H1 (cell line): ENCODE measurements around the gene LIPE. TPM values are rescaled to one million over a fixed set of nuclear protein-coding genes. Genes with fewer than 3 reads are reported as not detected.

Source experiments
- CTCF ChIA-PET: fragments of 300-600 bp; sonication (Branson Sonifier 250); formaldehyde crosslinking; loops from one replicate; lab custom pipeline; 2021; ENCODE audit not compliant: partially characterized antibody; lab: Charles Lee
- POLR2A ChIA-PET: fragments of 300-600 bp; sonication (Branson Sonifier 250); formaldehyde crosslinking; loops from one replicate; lab custom pipeline; 2021; ENCODE audit warnings: inconsistent platforms; ENCODE audit not compliant: partially characterized antibody; lab: Charles Lee
- DNase-seq, 2 experiments: peaks; one replicate each; pipeline versions ENCODE4 v3.0.0 to v3.0.0-alpha.2; 2010 to 2022; ENCODE audit warnings: low spot score in 2 of 2, low read depth in 1 of 2, mixed read lengths in 1 of 2
- FAIRE-seq: peaks from 2 replicates; lab custom pipeline; 2011; peaks lifted over from hg19 to GRCh38; lab: Jason Lieb, UNC
- H2AFZ ChIP-seq: 2 replicates; pipeline ENCODE4 v1.8.1; 2012; ENCODE audit warnings: low read length, inconsistent platforms
- H2AK5ac ChIP-seq: 2 replicates; pipeline ENCODE4 v1.6.1; 2013; ENCODE audit warnings: low read depth, low read length
- H2BK120ac ChIP-seq: replicated peaks from 2 replicates; pipeline ENCODE3; 2013; ENCODE audit warnings: low read depth, low read length, inconsistent platforms
- H2BK12ac ChIP-seq: 2 replicates; pipeline ENCODE4 v1.6.1; 2013; ENCODE audit warnings: low read depth, low read length
- H2BK15ac ChIP-seq: 2 replicates; pipeline ENCODE4 v1.6.1; 2013; ENCODE audit warnings: low read length
- H2BK20ac ChIP-seq: 2 replicates; pipeline ENCODE4 v1.6.1; 2013; ENCODE audit warnings: low read length
- H2BK5ac ChIP-seq: 2 replicates; pipeline ENCODE4 v1.6.1; 2013; ENCODE audit warnings: low read depth, low read length
- H3K14ac ChIP-seq: 2 replicates; pipeline ENCODE4 v1.6.1; 2013; ENCODE audit warnings: inconsistent platforms; ENCODE audit not compliant: insufficient read length
- H3K18ac ChIP-seq: 2 replicates; pipeline ENCODE4 v1.6.1; 2013; ENCODE audit warnings: low read length; ENCODE audit errors: extremely low read depth
- H3K23ac ChIP-seq: 2 replicates; pipeline ENCODE4 v1.6.1; 2013; ENCODE audit warnings: inconsistent platforms; ENCODE audit not compliant: insufficient read length
- H3K23me2 ChIP-seq: 2 replicates; pipeline ENCODE4 v1.6.1; 2013; ENCODE audit warnings: low read depth, low read length
- H3K27ac ChIP-seq: 2 replicates; pipeline ENCODE4 v1.6.1; 2011; ENCODE audit warnings: low read depth, low read length, inconsistent platforms
- H3K27me3 ChIP-seq, 4 experiments: replicated peaks in 1 of 4; 1 replicate in 1 of 4; 2 replicates in 3 of 4; pipeline versions ENCODE4 v1.6.1 to v1.8.1; 2011 to 2013; ENCODE audit warnings: low read length in 3 of 4, mild to moderate bottlenecking in 3 of 4, inconsistent platforms in 2 of 4, mixed read lengths in 2 of 4, moderate library complexity in 1 of 4; ENCODE audit not compliant: control insufficient read depth in 3 of 4, insufficient read depth in 3 of 4; ENCODE audit errors: extremely low read depth in 1 of 4
- H3K36me3 ChIP-seq, 4 experiments: 2 replicates each; pipeline versions ENCODE4 v1.6.1 to v1.8.1; 2011 to 2013; ENCODE audit warnings: mild to moderate bottlenecking in 4 of 4, low read length in 3 of 4, moderate library complexity in 2 of 4, control low read depth in 1 of 4, inconsistent platforms in 1 of 4; ENCODE audit not compliant: insufficient read depth in 4 of 4, control insufficient read depth in 2 of 4
- H3K4ac ChIP-seq: replicated peaks from 2 replicates; pipeline ENCODE3; 2013; ENCODE audit warnings: low read length, low read depth, mixed read lengths, inconsistent platforms; ENCODE audit not compliant: insufficient read length
- H3K4me1 ChIP-seq, 4 experiments: replicated peaks in 1 of 4; 1 replicate in 1 of 4; 2 replicates in 3 of 4; pipeline versions ENCODE4 v1.6.1 to v1.8.1; 2011 to 2013; ENCODE audit warnings: low read length in 3 of 4, inconsistent platforms in 2 of 4, mixed read lengths in 1 of 4; ENCODE audit not compliant: insufficient read depth in 4 of 4, control insufficient read depth in 3 of 4
- H3K4me2 ChIP-seq, 2 experiments: 2 replicates each; pipeline versions ENCODE4 v1.6.1 to v1.8.1; 2011 to 2013; ENCODE audit warnings: low read depth in 2 of 2, low read length in 2 of 2, control low read depth in 1 of 2, inconsistent platforms in 1 of 2, mild to moderate bottlenecking in 1 of 2; ENCODE audit not compliant: insufficient read depth in 1 of 2
- H3K4me3 ChIP-seq, 4 experiments: fragments of 200-600, 300-600 bp in 1 of 4; sonication (generic), shearing (Covaris generic), sonication (Bioruptor Twin) in 1 of 4; 2 replicates each; pipeline versions ENCODE4 v1.5.1 to v1.8.1; 2011 to 2016; ENCODE audit warnings: low read length in 4 of 4, low read depth in 3 of 4, control low read depth in 2 of 4, inconsistent platforms in 2 of 4, mild to moderate bottlenecking in 2 of 4, mixed read lengths in 1 of 4, moderate library complexity in 1 of 4; ENCODE audit not compliant: insufficient read depth in 2 of 4; ENCODE audit errors: extremely low read depth in 1 of 4
- H3K56ac ChIP-seq: replicated peaks from 2 replicates; pipeline ENCODE3; 2013; ENCODE audit warnings: low read depth, mild to moderate bottlenecking, mixed read lengths, low read length, inconsistent platforms; ENCODE audit not compliant: insufficient read length
- H3K79me1 ChIP-seq: 2 replicates; pipeline ENCODE4 v1.6.1; 2013; ENCODE audit warnings: low read depth, low read length, control low read depth
- H3K79me2 ChIP-seq, 2 experiments: 2 replicates each; pipeline versions ENCODE4 v1.6.1 to v1.8.1; 2012 to 2013; ENCODE audit warnings: low read length in 2 of 2, mild to moderate bottlenecking in 2 of 2, inconsistent platforms in 1 of 2; ENCODE audit not compliant: insufficient read depth in 2 of 2, control insufficient read depth in 1 of 2
- H3K9ac ChIP-seq, 4 experiments: replicated peaks in 1 of 4; 1 replicate in 1 of 4; 2 replicates in 3 of 4; pipeline versions ENCODE4 v1.6.1 to v1.8.1; 2011 to 2013; ENCODE audit warnings: low read depth in 3 of 4, low read length in 3 of 4, control low read depth in 2 of 4, mild to moderate bottlenecking in 2 of 4, moderate library complexity in 2 of 4, inconsistent platforms in 1 of 4; ENCODE audit errors: extremely low read depth in 1 of 4
- H3K9me3 ChIP-seq, 2 experiments: 2 replicates each; pipeline versions ENCODE4 v1.6.1 to v1.8.1; 2012 to 2013; ENCODE audit warnings: mild to moderate bottlenecking in 2 of 2, moderate library complexity in 2 of 2, control low read depth in 1 of 2, inconsistent platforms in 1 of 2, low read depth in 1 of 2, low read length in 1 of 2, mixed read lengths in 1 of 2; ENCODE audit not compliant: insufficient read depth in 2 of 2
- H4K20me1 ChIP-seq, 2 experiments: replicated peaks in 1 of 2; 2 replicates each; pipeline versions ENCODE3 to v1.8.1; 2011 to 2013; ENCODE audit warnings: inconsistent platforms in 2 of 2, low read length in 2 of 2, mild to moderate bottlenecking in 1 of 2; ENCODE audit not compliant: insufficient read depth in 2 of 2, control insufficient read depth in 1 of 2
- H4K5ac ChIP-seq: 2 replicates; pipeline ENCODE4 v1.6.1; 2013; ENCODE audit warnings: low read length, low read depth, mixed read lengths, inconsistent platforms; ENCODE audit not compliant: insufficient read length
- H4K8ac ChIP-seq: 2 replicates; pipeline ENCODE4 v1.8.0; 2013; ENCODE audit warnings: mild to moderate bottlenecking, moderate library complexity, low read length, inconsistent platforms; ENCODE audit not compliant: insufficient read depth; ENCODE audit errors: extremely low read depth
- H4K91ac ChIP-seq: replicated peaks from 2 replicates; pipeline ENCODE3; 2013; ENCODE audit warnings: low read length, mixed read lengths, inconsistent platforms; ENCODE audit not compliant: insufficient read length
- BACH1 ChIP-seq: IDR thresholded peaks from 2 replicates; pipeline ENCODE4 v1.6.1; 2012; ENCODE audit warnings: low read length, improper control_type of control experiment
- BRCA1 ChIP-seq: IDR thresholded peaks from 2 replicates; pipeline ENCODE4 v1.6.1; 2012; ENCODE audit warnings: low read depth, low read length, improper control_type of control experiment
- FOSL1 ChIP-seq: IDR thresholded peaks from 2 replicates; pipeline ENCODE4 v1.6.1; 2011; ENCODE audit warnings: mild to moderate bottlenecking, low read depth, low read length, moderate library complexity; ENCODE audit not compliant: insufficient read depth
- GTF2F1 ChIP-seq: IDR thresholded peaks from 2 replicates; pipeline ENCODE4 v1.6.1; 2012; ENCODE audit warnings: low read depth, low read length, improper control_type of control experiment, borderline replicate concordance
- JUND ChIP-seq: IDR thresholded peaks from 2 replicates; pipeline ENCODE4 v1.6.1; 2011; ENCODE audit warnings: mild to moderate bottlenecking, improper control_type of control experiment, low read length
- NRF1 ChIP-seq: IDR thresholded peaks from 2 replicates; pipeline ENCODE4 v1.6.1; 2011; ENCODE audit warnings: mild to moderate bottlenecking, low read depth, low read length, improper control_type of control experiment
- RAD21 ChIP-seq, 2 experiments: IDR thresholded peaks in 1 of 2; conservative IDR thresholded peaks in 1 of 2; 2 replicates each; pipeline ENCODE4 v1.6.1; 2011; ENCODE audit warnings: low read depth in 2 of 2, low read length in 2 of 2, improper control_type of control experiment in 1 of 2, inconsistent platforms in 1 of 2, mild to moderate bottlenecking in 1 of 2, moderate library complexity in 1 of 2
- SIX5 ChIP-seq: IDR thresholded peaks from 2 replicates; pipeline ENCODE4 v1.6.1; 2011; ENCODE audit warnings: mild to moderate bottlenecking, low read depth, low read length
- WGBS, 2 experiments: shearing (Covaris generic) in 1 of 2; methylation state at CpG; one replicate each; pipeline versions ENCODE4 v1.1.6 to v1.1.7; 2013 to 2015; ENCODE audit warnings: low lambda C conversion rate in 2 of 2, mixed read lengths in 2 of 2, inconsistent platforms in 1 of 2, low coverage in 1 of 2, missing lambda C conversion rate in 1 of 2; ENCODE audit not compliant: insufficient replicate concordance in 2 of 2, insufficient coverage in 1 of 2, insufficient read length in 1 of 2; ENCODE audit errors: extremely low coverage in 1 of 2, missing lambda C conversion rate in 1 of 2; 5-methylcytosine and 5-hydroxymethylcytosine counted together
- polyA plus RNA-seq, 7 experiments: library from polyadenylated mRNA; depleted of rRNA in 3 of 7; stranded (reverse) in 5 of 7; unstranded in 2 of 7; fragments of >200 nt in 5 of 7; fragments of 200-250 nt in 2 of 7; gene quantifications; 1 replicate in 5 of 7; 2 replicates in 1 of 7; 4 replicates in 1 of 7; pipeline versions ENCODE4 v1.2.1 to v1.2.3, GENCODE V29; 2011 to 2013; ENCODE audit warnings: missing spikeins in 2 of 7, mixed read lengths in 2 of 7
- total RNA-seq: library from RNA; stranded (reverse); fragmentation: NEBNext Ultra II Directional; extraction: Animal tissue kit (Norgen Biotek cat#: 25700); gene quantifications from 2 replicates; pipeline ENCODE4 v1.2.1, GENCODE V29; 2021
- TF ChIP-seq, protein P1 (sequence below), 3 experiments: IDR thresholded peaks; 1 replicate in 2 of 3; 2 replicates in 1 of 3; pipeline versions ENCODE4 v1.5.1 to v1.6.1; 2011; ENCODE audit warnings: low read length in 3 of 3, mild to moderate bottlenecking in 3 of 3, inconsistent platforms in 2 of 3, low read depth in 1 of 3, moderate library complexity in 1 of 3; ENCODE audit not compliant: insufficient read depth in 1 of 3; ENCODE audit errors: control extremely low read depth in 1 of 3

The LIPE gene
- total and polyA plus RNA-seq, 2 of the 8 experiments (the other 6 are each of a cell fraction or from before 2014, with no cell fraction given): 8.7 to 15.9 TPM

- DNase-seq (peak in 1 of 2 experiments; percentile 93), FAIRE-seq (peak; percentile 50)
- Histone ChIP-seq H4K5ac (no peak overlapping the region), H4K20me1 (no peaks in the 10 kb centered on the region), H3K56ac (no peak overlapping the region), H4K8ac (no peak overlapping the region), H3K27ac (no peak overlapping the region), H2BK12ac (no peak overlapping the region), H3K4me1 (peaks cover 0 to 7% (median 0%) of the 10 kb centered on the region in 4 experiments; a peak in 2 of 7 replicates), H3K9me3 (no peaks in the 10 kb centered on the region), H2AFZ (no peak overlapping the region), H2BK20ac (no peak overlapping the region), H3K4me3 (no peak overlapping the region), H3K14ac (no peak overlapping the region), H3K18ac (no peak overlapping the region), H3K4ac (no peak overlapping the region), H3K36me3 (no peaks in the 10 kb centered on the region), H2AK5ac (no peak overlapping the region), H3K23ac (no peak overlapping the region), H3K9ac (no peak overlapping the region), H3K4me2 (no peak overlapping the region), H2BK5ac (no peak overlapping the region), H3K23me2 (no peaks in the 10 kb centered on the region), H3K79me1 (no peaks in the 10 kb centered on the region), H3K79me2 (no peaks in the 10 kb centered on the region), H2BK15ac (no peak overlapping the region), H2BK120ac (no peak overlapping the region), H4K91ac (no peak overlapping the region), H3K27me3 (no peaks in the 10 kb centered on the region; a peak in 2 of 7 replicates)
- WGBS, 2 experiments: 40% methylated on average over 16 of the region's 16 CpGs; no CpG with 5 or more reads in 1 of the 2 experiments
- ChIA-PET CTCF (interaction anchor here (0.6 to 5.9 kb wide), 56 partner anchors 9 to 552 kb away, joined by 3 to 72 read pairs (median 4); partner anchors contain the start of genes CEACAM1 and LIPE), POLR2A (interaction anchor here (0.7 to 1.5 kb wide), 6 partner anchors 16 to 39 kb away, joined by 3 to 8 read pairs (median 3); no protein-coding TSS in a partner anchor)
- TF ChIP-seq FOSL1 (no peak), NRF1 (no peak), JUND (no peak), BACH1 (peak; percentile 77), RAD21 (IDR thresholded peaks at IDR 0.05 in 1 of 2, conservative IDR thresholded peaks at IDR 0.05 in 1 of 2; ENCODE audit: low read depth in 2 of 2, low read length in 2 of 2) (peak in 1 of 2 experiments; percentile 47; a peak in 3 of 4 replicates), GTF2F1 (no peak), BRCA1 (no peak), SIX5 (no peak)
- TF ChIP-seq, protein P1, sequence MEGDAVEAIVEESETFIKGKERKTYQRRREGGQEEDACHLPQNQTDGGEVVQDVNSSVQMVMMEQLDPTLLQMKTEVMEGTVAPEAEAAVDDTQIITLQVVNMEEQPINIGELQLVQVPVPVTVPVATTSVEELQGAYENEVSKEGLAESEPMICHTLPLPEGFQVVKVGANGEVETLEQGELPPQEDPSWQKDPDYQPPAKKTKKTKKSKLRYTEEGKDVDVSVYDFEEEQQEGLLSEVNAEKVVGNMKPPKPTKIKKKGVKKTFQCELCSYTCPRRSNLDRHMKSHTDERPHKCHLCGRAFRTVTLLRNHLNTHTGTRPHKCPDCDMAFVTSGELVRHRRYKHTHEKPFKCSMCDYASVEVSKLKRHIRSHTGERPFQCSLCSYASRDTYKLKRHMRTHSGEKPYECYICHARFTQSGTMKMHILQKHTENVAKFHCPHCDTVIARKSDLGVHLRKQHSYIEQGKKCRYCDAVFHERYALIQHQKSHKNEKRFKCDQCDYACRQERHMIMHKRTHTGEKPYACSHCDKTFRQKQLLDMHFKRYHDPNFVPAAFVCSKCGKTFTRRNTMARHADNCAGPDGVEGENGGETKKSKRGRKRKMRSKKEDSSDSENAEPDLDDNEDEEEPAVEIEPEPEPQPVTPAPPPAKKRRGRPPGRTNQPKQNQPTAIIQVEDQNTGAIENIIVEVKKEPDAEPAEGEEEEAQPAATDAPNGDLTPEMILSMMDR (IDR thresholded peaks at IDR 0.05; ENCODE audit: control extremely low read depth in 1 of 3, insufficient read depth in 1 of 3, low read depth in 1 of 3, low read length in 3 of 3): peak; percentile 88 to 89 (median 89)
Observed at GRCh38 chr19:42440357-42441048, 13.3 kb upstream of the LIPE start.
